ES-I3 (cell line): ENCODE data around the gene C2orf72.
A peak's percentile ranks its signal among the peaks of the same experiment; 100 is the strongest.
"Not testable (repeated sequence)": the region's sequence is repeated elsewhere in the genome, so short reads cannot be mapped to it uniquely, and the experiment has no call there.

Experiments
- H3K36me3 ChIP-seq: 2 replicates; pipeline ENCODE4 v1.6.1; 2013; ENCODE audit warnings: mild to moderate bottlenecking, low read length, control low read depth, moderate library complexity; ENCODE audit not compliant: insufficient read depth
- H3K4me1 ChIP-seq: 2 replicates; pipeline ENCODE4 v1.6.1; 2013; ENCODE audit warnings: mild to moderate bottlenecking, control low read depth, low read length; ENCODE audit not compliant: insufficient read depth
- H3K9ac ChIP-seq: 2 replicates; pipeline ENCODE4 v1.6.1; 2013; ENCODE audit warnings: low read depth, mild to moderate bottlenecking, low read length, moderate library complexity
- H3K9me3 ChIP-seq: 2 replicates; pipeline ENCODE4 v1.6.1; 2013; ENCODE audit warnings: mild to moderate bottlenecking, low read length, moderate library complexity; ENCODE audit not compliant: control insufficient read depth, insufficient read depth

The C2orf72 gene

GRCh38 chr2:231037202-231037730 lies at the start of gene C2orf72:
TSS of gene C2orf72 (plus strand) at chr2:231037523. CDS start at chr2:231037566, 43 bp downstream.
- H3K36me3 ChIP-seq = no peaks in the 10 kb centered on the region
- H3K9ac ChIP-seq = peak within 1 kb of the TSS; percentile 62; the same call in 1 of the 2 replicates
- no peaks in the 10 kb centered on the region for H3K9me3 ChIP-seq
- H3K4me1 ChIP-seq = no peaks in the 10 kb centered on the region; the same call in 1 of the 2 replicates

GRCh38 chr2:230989731-230990130 lies 47.6 kb upstream of the C2orf72 start:
- H3K36me3 ChIP-seq = no peaks in the 10 kb centered on the region
- no peak overlapping the region for H3K9ac ChIP-seq
- peaks cover 20% of the 10 kb centered on the region for H3K4me1 ChIP-seq
- no peaks in the 10 kb centered on the region for H3K9me3 ChIP-seq

- Histone ChIP-seq H3K4me1 (peaks cover 15% of the 10 kb centered on the region), H3K36me3 (no peaks in the 10 kb centered on the region), H3K9ac (no peak overlapping the region), H3K9me3 (no peaks in the 10 kb centered on the region)
Observed at GRCh38 chr2:230990131-230990898, 47.0 kb upstream of the C2orf72 start.

GRCh38 chr2:230990899-230991150 lies 46.5 kb upstream of the C2orf72 start:
- H3K9ac ChIP-seq = no peak overlapping the region
- H3K36me3 ChIP-seq = no peaks in the 10 kb centered on the region
- H3K9me3 ChIP-seq = no peaks in the 10 kb centered on the region

GRCh38 chr2:230991598-230991997 lies 45.7 kb upstream of the C2orf72 start:
- Histone ChIP-seq H3K9me3 (no peaks in the 10 kb centered on the region; the same call in 1 of the 2 replicates), H3K36me3 (no peaks in the 10 kb centered on the region), H3K4me1 (peaks cover 4% of the 10 kb centered on the region), H3K9ac (no peak overlapping the region)

More at GRCh38 chr2:230990899-230991150, 46.5 kb upstream of the C2orf72 start:
- H3K4me1 ChIP-seq = peaks cover 10% of the 10 kb centered on the region

GRCh38 chr2:230995821-230996220 lies 41.5 kb upstream of the C2orf72 start, which contains the start of gene SPATA3:
TSS of gene SPATA3 (plus strand) at chr2:230996121. CDS start at chr2:230996234, 113 bp downstream.
- no peaks in the 10 kb centered on the region; the same call in 1 of the 2 replicates for H3K9me3 ChIP-seq
- no peaks in the 10 kb centered on the region for H3K4me1 ChIP-seq
- no peaks in the 10 kb centered on the region for H3K36me3 ChIP-seq
- H3K9ac ChIP-seq = no peak within 1 kb of the TSS

GRCh38 chr2:230996661-230997060 lies 40.7 kb upstream of the C2orf72 start:
- Histone ChIP-seq H3K9ac (no peak overlapping the region), H3K9me3 (no peaks in the 10 kb centered on the region; the same call in 1 of the 2 replicates), H3K4me1 (no peaks in the 10 kb centered on the region), H3K36me3 (no peaks in the 10 kb centered on the region)

- Histone ChIP-seq H3K4me1 (no peaks in the 10 kb centered on the region), H3K36me3 (no peaks in the 10 kb centered on the region), H3K9ac (no peak overlapping the region), H3K9me3 (no peaks in the 10 kb centered on the region; the same call in 1 of the 2 replicates)
Observed at GRCh38 chr2:230998882-230999281, 38.4 kb upstream of the C2orf72 start.

- Histone ChIP-seq H3K4me1 (no peaks in the 10 kb centered on the region), H3K9ac (no peak overlapping the region), H3K36me3 (no peaks in the 10 kb centered on the region), H3K9me3 (no peaks in the 10 kb centered on the region; the same call in 1 of the 2 replicates)
Observed at GRCh38 chr2:230999477-230999876, 37.8 kb upstream of the C2orf72 start.

GRCh38 chr2:231000211-231000904 lies 37.0 kb upstream of the C2orf72 start:
- Histone ChIP-seq H3K9me3 (no peaks in the 10 kb centered on the region; the same call in 1 of the 2 replicates), H3K9ac (no peak overlapping the region), H3K36me3 (no peaks in the 10 kb centered on the region), H3K4me1 (no peaks in the 10 kb centered on the region)

GRCh38 chr2:231001036-231001435 lies 36.3 kb upstream of the C2orf72 start:
- no peaks in the 10 kb centered on the region; the same call in 1 of the 2 replicates for H3K9me3 ChIP-seq
- no peaks in the 10 kb centered on the region for H3K4me1 ChIP-seq
- H3K36me3 ChIP-seq = no peaks in the 10 kb centered on the region
- no peak overlapping the region for H3K9ac ChIP-seq

GRCh38 chr2:231001921-231002320 lies 35.4 kb upstream of the C2orf72 start:
- no peak overlapping the region for H3K9ac ChIP-seq
- H3K36me3 ChIP-seq = no peaks in the 10 kb centered on the region
- H3K4me1 ChIP-seq = no peaks in the 10 kb centered on the region
- no peaks in the 10 kb centered on the region for H3K9me3 ChIP-seq

GRCh38 chr2:231002641-231003040 lies 34.7 kb upstream of the C2orf72 start:
- Histone ChIP-seq H3K9me3 (no peaks in the 10 kb centered on the region), H3K9ac (no peak overlapping the region), H3K4me1 (no peaks in the 10 kb centered on the region), H3K36me3 (no peaks in the 10 kb centered on the region)

GRCh38 chr2:231003186-231003585 lies 34.1 kb upstream of the C2orf72 start:
- Histone ChIP-seq H3K4me1 (no peaks in the 10 kb centered on the region), H3K9ac (no peak overlapping the region), H3K36me3 (no peaks in the 10 kb centered on the region), H3K9me3 (no peaks in the 10 kb centered on the region)

- H3K36me3 ChIP-seq, H3K4me1 ChIP-seq, H3K9me3 ChIP-seq, H3K9ac ChIP-seq: not testable (repeated sequence)
Observed at GRCh38 chr2:231004930-231005329, 32.4 kb upstream of the C2orf72 start.
